ENCODE measurements around the gene SLC9A8.

The SLC9A8 gene

GRCh38 chr20:49812507-49813304 is at the start of gene SLC9A8:
Gene SLC9A8 (plus strand): TSS chr20:49812828. CDS start chr20:49812923, 95 bp downstream.
- H3K4me2 ChIP-seq (ENCODE audit: low read depth, low read length): peak within 1 kb of the TSS; percentile 75
- no peaks in the 10 kb centered on the region for H4K20me1 ChIP-seq (ENCODE audit: insufficient read depth, low read length)
- no peaks in the 10 kb centered on the region for H3K27me3 ChIP-seq (replicated peaks; ENCODE audit: insufficient read depth, low read length)
- no peaks in the 10 kb centered on the region for H3F3A ChIP-seq (ENCODE audit: insufficient read depth, low read length)
- H3K9me3 ChIP-seq (replicated peaks; ENCODE audit: insufficient read depth, low read length): no peaks in the 10 kb centered on the region
- no peaks in the 10 kb centered on the region for H3K9me2 ChIP-seq (replicated peaks; ENCODE audit: insufficient read depth, low read length)
- peak; percentile 79 for DNase-seq
- H3K36me3 ChIP-seq (replicated peaks; ENCODE audit: insufficient read depth, low read length): no peaks in the 10 kb centered on the region
- H3K9ac ChIP-seq (ENCODE audit: low read length): peak within 1 kb of the TSS; percentile 76
- TF ChIP-seq EZH2phosphoT487 (IDR thresholded peaks at IDR 0.05; ENCODE audit: low read length) (no peak), EZH2 (optimal IDR thresholded peaks at IDR 0.05; ENCODE audit: low read depth, low read length) (no peak), CTCF (IDR thresholded peaks at IDR 0.05; ENCODE audit: low read length) (peak; percentile 38)
- H3K27ac ChIP-seq (ENCODE audit: low read length): peak within 1 kb of the TSS; percentile 48; the same call in 1 of the 2 replicates
- H3K4me1 ChIP-seq (ENCODE audit: low read length): 0 out of 2 replicates have a peak, but pooled peaks cover 3% of the 10 kb centered on the region
- H3K79me2 ChIP-seq (ENCODE audit: low read length): peaks cover 22% of the 10 kb centered on the region
- peak within 1 kb of the TSS; percentile 84 for H2AFZ ChIP-seq (ENCODE audit: low read length)
- peak within 1 kb of the TSS; percentile 88 for H3K4me3 ChIP-seq (ENCODE audit: low read length)

GRCh38 chr20:49762940-49763766 is 49.5 kb upstream of the SLC9A8 start:
- Histone ChIP-seq H3K79me2 (ENCODE audit: low read length) (no peaks in the 10 kb centered on the region), H3K9me2 (replicated peaks; ENCODE audit: insufficient read depth, low read length) (no peaks in the 10 kb centered on the region), H3K27me3 (replicated peaks; ENCODE audit: insufficient read depth, low read length) (no peaks in the 10 kb centered on the region), H4K20me1 (ENCODE audit: insufficient read depth, low read length) (no peaks in the 10 kb centered on the region), H3K4me3 (ENCODE audit: low read length) (no peak overlapping the region), H2AFZ (ENCODE audit: low read length) (no peak overlapping the region), H3K4me1 (ENCODE audit: low read length) (peaks cover 1% of the 10 kb centered on the region), H3K27ac (ENCODE audit: low read length) (no peak overlapping the region), H3K36me3 (replicated peaks; ENCODE audit: insufficient read depth, low read length) (no peaks in the 10 kb centered on the region), H3K4me2 (ENCODE audit: low read depth, low read length) (no peak overlapping the region), H3K9ac (ENCODE audit: low read length) (no peak overlapping the region), H3F3A (ENCODE audit: insufficient read depth, low read length) (peaks cover 2% of the 10 kb centered on the region; the same call in 1 of the 2 replicates), H3K9me3 (replicated peaks; ENCODE audit: insufficient read depth, low read length) (no peaks in the 10 kb centered on the region)
- TF ChIP-seq CTCF (IDR thresholded peaks at IDR 0.05; ENCODE audit: low read length): no peak
- no peak for TF ChIP-seq EZH2phosphoT487 (IDR thresholded peaks at IDR 0.05; ENCODE audit: low read length)
- no peak for TF ChIP-seq EZH2 (optimal IDR thresholded peaks at IDR 0.05; ENCODE audit: low read depth, low read length)
- DNase-seq: no peak

GRCh38 chr20:49765413-49765736 is 47.3 kb upstream of the SLC9A8 start:
- Histone ChIP-seq H3K4me3 (ENCODE audit: low read length) (no peak overlapping the region), H3K4me2 (ENCODE audit: low read depth, low read length) (no peak overlapping the region), H3K79me2 (ENCODE audit: low read length) (no peaks in the 10 kb centered on the region), H3K27me3 (replicated peaks; ENCODE audit: insufficient read depth, low read length) (no peaks in the 10 kb centered on the region), H3K9me3 (replicated peaks; ENCODE audit: insufficient read depth, low read length) (no peaks in the 10 kb centered on the region), H3K9ac (ENCODE audit: low read length) (no peak overlapping the region), H3K9me2 (replicated peaks; ENCODE audit: insufficient read depth, low read length) (no peaks in the 10 kb centered on the region), H4K20me1 (ENCODE audit: insufficient read depth, low read length) (no peaks in the 10 kb centered on the region), H3K36me3 (replicated peaks; ENCODE audit: insufficient read depth, low read length) (no peaks in the 10 kb centered on the region), H3F3A (ENCODE audit: insufficient read depth, low read length) (peaks cover 8% of the 10 kb centered on the region; the same call in 1 of the 2 replicates), H2AFZ (ENCODE audit: low read length) (no peak overlapping the region), H3K4me1 (ENCODE audit: low read length) (peaks cover 10% of the 10 kb centered on the region), H3K27ac (ENCODE audit: low read length) (no peak overlapping the region)
- DNase-seq: no peak
- TF ChIP-seq EZH2phosphoT487 (IDR thresholded peaks at IDR 0.05; ENCODE audit: low read length): no peak
- no peak for TF ChIP-seq CTCF (IDR thresholded peaks at IDR 0.05; ENCODE audit: low read length)
- TF ChIP-seq EZH2 (optimal IDR thresholded peaks at IDR 0.05; ENCODE audit: low read depth, low read length): no peak

Measured in MM.1S (cell line).